Ishikawa (cell line): ENCODE results near the gene ABCG5.
A peak's percentile ranks its signal among the peaks of the same experiment; 100 is the strongest.

Experiments
- CEBPB ChIP-seq: IDR thresholded peaks from 2 replicates; pipeline ENCODE4 v1.6.1; 2012
- CREB1 ChIP-seq: IDR thresholded peaks from 2 replicates; pipeline ENCODE4 v1.6.1; 2012; ENCODE audit warnings: low read depth
- EGR1 ChIP-seq: IDR thresholded peaks from 2 replicates; pipeline ENCODE4 v1.6.1; 2012
- EP300 ChIP-seq: IDR thresholded peaks from 2 replicates; pipeline ENCODE4 v1.6.1; 2012; ENCODE audit warnings: borderline replicate concordance
- FOXM1 ChIP-seq: IDR thresholded peaks from 2 replicates; pipeline ENCODE4 v1.6.1; 2012; ENCODE audit warnings: low read depth, borderline replicate concordance
- MAX ChIP-seq: IDR thresholded peaks from 2 replicates; pipeline ENCODE4 v1.6.1; 2012
- NFIC ChIP-seq: IDR thresholded peaks from 2 replicates; pipeline ENCODE4 v1.6.1; 2012
- RAD21 ChIP-seq: IDR thresholded peaks from 2 replicates; pipeline ENCODE4 v1.6.1; 2012; ENCODE audit warnings: low read depth
- REST ChIP-seq: IDR thresholded peaks from 2 replicates; pipeline ENCODE4 v1.6.1; 2012; ENCODE audit warnings: low read depth, mild to moderate bottlenecking
- TAF1 ChIP-seq: IDR thresholded peaks from 2 replicates; pipeline ENCODE4 v1.6.1; 2012; ENCODE audit warnings: low read depth, mild to moderate bottlenecking
- TCF12 ChIP-seq: IDR thresholded peaks from 2 replicates; pipeline ENCODE4 v1.6.1; 2012; ENCODE audit warnings: low read depth
- TEAD4 ChIP-seq: IDR thresholded peaks from 2 replicates; pipeline ENCODE4 v1.6.1; 2012
- USF1 ChIP-seq: IDR thresholded peaks from 2 replicates; pipeline ENCODE4 v1.6.1; 2012
- YY1 ChIP-seq: IDR thresholded peaks from 2 replicates; pipeline ENCODE4 v1.6.1; 2012; ENCODE audit warnings: low read depth
- ZBTB7A ChIP-seq: IDR thresholded peaks from 2 replicates; pipeline ENCODE4 v1.6.1; 2012; ENCODE audit warnings: low read depth

The ABCG5 gene

GRCh38 chr2:43880471-43880870 lies 41.8 kb upstream of the ABCG5 start:
- TF ChIP-seq TCF12, result no peak
- TF ChIP-seq REST, result no peak
- no peak for TF ChIP-seq MAX
- TF ChIP-seq EP300, result no peak
- no peak for TF ChIP-seq CEBPB
- no peak for TF ChIP-seq NFIC

- TF ChIP-seq CEBPB (peak; percentile 49; the same call in 1 of the 2 replicates), YY1 (no peak), TEAD4 (0 out of 2 replicates have a peak, but pooled peaks have one; percentile 6), MAX (0 out of 2 replicates have a peak, but pooled peaks have one; percentile 29), TCF12 (no peak), CREB1 (no peak), ZBTB7A (no peak)
These were observed 40.6 kb upstream of the ABCG5 start for GRCh38 chr2:43879261-43879660.

GRCh38 chr2:43877782-43878464 lies 39.3 kb upstream of the ABCG5 start:
- TF ChIP-seq RAD21, result peak; percentile 90
- TF ChIP-seq TEAD4, result no peak
- TF ChIP-seq EP300, result no peak

GRCh38 chr2:43874776-43875451 lies 36.3 kb upstream of the ABCG5 start:
- TF ChIP-seq TCF12, result no peak
- TF ChIP-seq RAD21, result no peak
- no peak for TF ChIP-seq FOXM1
- TF ChIP-seq REST, result no peak
- no peak for TF ChIP-seq CEBPB
- no peak for TF ChIP-seq NFIC
- TF ChIP-seq CREB1, result no peak
- no peak for TF ChIP-seq TAF1
- TF ChIP-seq EP300, result no peak
- no peak for TF ChIP-seq EGR1
- TF ChIP-seq MAX, result no peak
- TF ChIP-seq ZBTB7A, result no peak
- no peak for TF ChIP-seq YY1
- TF ChIP-seq USF1, result no peak
- no peak for TF ChIP-seq TEAD4

GRCh38 chr2:43872151-43872550 lies 33.5 kb upstream of the ABCG5 start:
- TF ChIP-seq TEAD4 (no peak), YY1 (no peak), CEBPB (no peak), USF1 (no peak), FOXM1 (no peak), NFIC (no peak), REST (no peak), TCF12 (no peak), ZBTB7A (no peak), RAD21 (no peak), EGR1 (no peak), CREB1 (no peak), TAF1 (no peak), MAX (no peak), EP300 (no peak)
